ENCODE measurements around the gene EEPD1. TPM values are rescaled to one million over a fixed set of nuclear protein-coding genes. Genes with fewer than 3 reads are reported as not detected.
"Not testable (repeated sequence)": the region's sequence is repeated elsewhere in the genome, so short reads cannot be mapped to it uniquely, and the experiment has no call there.

The EEPD1 gene
- polyA plus RNA-seq, result 10 to 100 TPM in 1 of 3 donors, 1 to 10 TPM in 2; 9.1 to 23.6 (median 9.3) TPM

DNA sequence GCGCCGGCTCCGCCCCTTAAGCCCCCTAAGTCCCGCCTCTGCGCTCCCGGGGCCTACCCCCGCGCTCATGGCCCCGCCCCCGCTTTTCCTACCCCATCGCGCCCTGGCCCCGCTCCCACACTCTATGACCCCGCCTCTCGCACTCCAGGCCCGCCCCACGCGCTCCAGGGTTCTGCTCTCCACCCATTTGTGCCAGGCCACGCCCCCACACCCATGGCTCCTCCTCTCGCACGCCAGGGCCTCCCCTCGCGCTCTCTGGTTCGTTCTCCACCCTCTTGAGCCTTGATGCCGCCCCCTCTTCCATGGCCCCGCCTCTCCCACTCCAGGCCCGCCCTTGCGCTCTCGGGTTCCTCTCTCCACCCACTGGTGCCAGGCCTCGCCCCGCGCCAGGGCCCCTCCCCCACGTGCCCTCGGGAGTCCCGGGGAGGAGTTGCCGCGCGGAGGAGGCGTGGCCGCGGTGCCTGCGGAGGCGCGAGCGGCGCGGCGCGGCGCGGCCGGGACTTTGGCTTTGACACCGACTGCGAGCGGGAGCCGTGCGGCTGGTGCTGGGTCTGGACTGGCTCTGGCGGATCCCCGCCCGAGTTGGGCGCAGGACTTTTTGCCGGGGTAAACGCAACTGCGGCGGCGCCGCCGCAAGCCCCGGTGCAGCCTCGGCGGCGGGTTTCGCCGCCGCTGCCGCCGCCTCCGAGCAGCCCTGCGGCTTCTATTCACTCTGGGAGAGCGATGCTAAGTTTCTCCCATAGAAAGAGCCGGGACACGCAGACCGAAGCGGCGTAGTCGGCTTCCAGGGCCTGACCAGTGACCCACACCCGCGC is at the start of gene EEPD1:
Gene EEPD1, plus strand, starts transcription at position 499 of the 815 bp plus-strand sequence. CDS start 1,071 bp downstream, outside the sequence.
- no peak within 1 kb of the TSS for H3K27ac ChIP-seq (ENCODE audit: low read depth, low read length)
- WGBS, 3 donors, result 0 to 1% (median 0%) methylated on average over 79 to 88 of the region's 88 CpGs

DNA sequence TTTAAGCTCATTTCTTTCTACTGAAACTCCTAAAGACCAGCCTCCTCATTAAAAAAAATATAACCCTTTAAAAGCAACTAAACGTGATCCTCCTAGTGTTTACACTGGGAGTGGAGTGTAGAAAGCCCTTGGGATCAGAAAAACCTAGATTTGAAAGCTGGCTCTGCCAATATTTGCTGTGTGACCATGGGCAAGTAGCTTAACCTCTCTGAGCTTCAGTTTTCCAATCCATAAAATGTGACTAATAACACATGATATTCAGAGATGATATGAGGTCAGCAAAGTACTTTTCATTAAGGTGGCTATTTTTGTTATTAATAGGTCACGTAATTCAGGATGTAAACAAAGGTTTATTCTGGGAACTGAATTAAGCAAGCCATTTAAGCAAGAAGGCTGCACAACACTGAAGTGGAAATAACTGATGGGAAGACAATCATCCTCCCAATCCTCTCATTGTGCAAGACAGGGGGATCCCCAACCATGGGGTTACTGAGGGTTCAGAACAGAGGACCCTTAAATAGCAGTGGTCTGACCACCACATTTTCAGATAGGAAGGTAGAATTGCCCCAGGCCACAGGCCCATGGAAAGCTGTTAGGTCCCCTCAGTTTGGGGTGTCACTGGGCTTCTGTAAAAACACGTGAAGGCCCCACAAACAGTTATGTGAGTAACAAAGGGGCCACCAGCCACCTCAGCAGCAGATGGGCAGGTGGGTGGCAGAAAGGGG is 49.1 kb upstream of the EEPD1 start:
- no peak overlapping the region for H3K27ac ChIP-seq (ENCODE audit: low read depth, low read length)
- WGBS, 3 donors, result 44 to 64% (median 54%) methylated on average over 3 of the region's 3 CpGs

DNA sequence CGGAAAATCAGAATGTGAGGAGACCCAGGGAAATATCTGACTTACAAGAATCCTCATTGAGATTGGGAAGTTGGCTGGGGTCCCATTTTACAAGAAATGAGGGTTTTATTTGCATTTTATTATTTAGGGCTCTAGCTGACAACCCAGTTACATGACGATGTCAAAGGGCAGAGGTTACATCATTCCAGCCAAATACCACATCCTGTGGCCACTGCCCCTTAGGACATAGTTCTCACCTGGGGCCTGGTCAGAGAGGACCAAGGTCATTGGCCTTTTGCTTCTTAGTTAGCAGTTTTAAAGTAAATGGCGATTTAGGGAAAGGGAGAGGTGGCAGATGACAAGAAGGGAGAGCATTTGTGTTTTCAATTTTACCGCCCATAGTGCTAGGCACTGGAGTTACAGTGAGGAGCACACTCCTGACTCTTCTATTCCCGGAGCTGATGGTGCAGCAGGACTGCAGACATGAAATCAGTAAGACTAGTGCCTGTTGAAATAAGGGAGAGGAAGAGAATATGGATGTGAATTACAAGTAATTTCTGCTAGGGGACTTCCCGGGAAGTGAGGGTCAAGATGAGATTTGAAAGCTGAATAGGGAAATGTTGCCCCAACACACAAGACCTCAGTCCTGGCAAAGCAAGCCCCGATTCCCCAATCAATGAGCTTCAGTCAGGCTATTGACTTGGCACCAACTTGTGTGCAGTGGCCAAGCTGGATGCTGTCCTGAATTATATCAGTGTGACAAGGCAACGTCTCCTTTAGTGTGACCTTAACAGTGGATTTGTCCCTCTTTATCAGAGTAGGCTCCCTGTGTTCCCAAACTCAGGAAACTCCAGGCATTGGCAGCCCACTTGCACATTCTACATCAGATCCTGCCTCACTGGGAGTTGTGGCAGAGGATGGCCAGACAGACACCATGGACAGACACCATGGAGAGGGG is 45.8 kb upstream of the EEPD1 start:
- not testable (repeated sequence) for H3K27ac ChIP-seq (ENCODE audit: low read depth, low read length)
- 78 to 90% (median 82%) methylated on average over 5 to 6 of the region's 8 CpGs for WGBS, 3 donors

DNA sequence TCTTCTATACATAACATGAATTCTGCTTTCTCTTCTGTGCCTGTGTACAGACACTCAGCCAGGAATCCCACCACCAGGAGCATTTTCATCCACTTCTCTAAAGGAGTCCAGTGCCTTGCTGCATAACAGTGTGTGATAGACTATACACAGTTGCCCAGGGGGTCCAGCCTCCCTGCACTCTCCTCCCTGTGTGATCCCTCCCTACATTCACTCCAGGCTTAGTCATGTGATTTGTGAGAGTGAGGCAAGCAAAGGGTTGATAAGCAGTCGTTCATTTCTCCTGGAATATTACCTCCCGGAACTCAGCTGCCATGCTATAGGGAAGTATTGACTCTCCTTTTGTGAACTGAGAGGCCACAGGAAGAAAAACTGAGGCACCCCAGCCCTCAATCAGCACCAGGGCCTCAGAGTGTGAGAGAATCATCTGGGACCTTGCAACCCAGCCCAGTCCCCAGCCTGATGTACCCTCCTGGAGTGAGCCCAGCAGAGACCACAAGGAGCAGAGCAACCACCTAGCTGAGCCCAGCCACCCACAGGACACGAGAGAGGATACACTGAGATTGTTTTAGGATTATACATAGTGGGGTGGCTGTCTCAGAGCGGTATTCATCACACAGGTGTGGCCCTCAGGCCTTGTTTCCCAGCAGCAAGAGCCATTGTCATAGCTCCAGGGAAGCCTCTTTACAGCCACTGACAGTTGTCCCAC is 45.0 kb upstream of the EEPD1 start:
- no peak overlapping the region for H3K27ac ChIP-seq (ENCODE audit: low read depth, low read length)
- 65 to 85% (median 76%) methylated on average over 4 of the region's 4 CpGs for WGBS, 3 donors

DNA sequence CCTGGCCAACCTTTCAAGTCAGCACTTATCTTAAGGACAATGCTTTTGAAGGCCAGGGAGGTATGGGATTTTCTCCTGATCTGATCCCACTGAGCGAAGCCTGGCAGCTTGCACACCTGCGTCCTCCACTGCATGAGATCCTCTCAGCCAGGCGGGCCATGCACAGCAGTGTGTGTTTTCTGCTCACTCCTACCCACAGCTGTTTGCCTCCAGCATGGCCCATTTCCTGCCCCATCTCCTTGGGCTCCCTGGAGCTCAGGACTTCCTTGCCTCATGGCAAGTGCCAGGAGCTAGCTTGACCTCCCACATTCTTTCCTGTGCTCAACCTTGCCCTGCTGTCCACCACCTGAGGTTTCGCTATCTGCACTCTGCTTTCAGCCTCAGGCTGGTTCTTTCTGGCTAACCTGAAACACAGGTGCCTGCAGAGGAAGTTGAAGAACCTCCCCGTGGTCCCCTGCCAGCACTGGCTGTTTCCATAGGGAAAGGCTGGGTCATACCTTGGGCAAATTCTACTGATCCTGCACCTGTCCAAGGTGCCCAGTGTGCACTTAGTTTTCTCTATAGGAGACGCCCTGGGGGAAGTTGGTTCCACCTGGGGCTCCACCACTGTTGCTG is 43.9 kb upstream of the EEPD1 start:
- 65 to 90% (median 74%) methylated on average over 6 of the region's 6 CpGs for WGBS, 3 donors
- no peak overlapping the region for H3K27ac ChIP-seq (ENCODE audit: low read depth, low read length)

DNA sequence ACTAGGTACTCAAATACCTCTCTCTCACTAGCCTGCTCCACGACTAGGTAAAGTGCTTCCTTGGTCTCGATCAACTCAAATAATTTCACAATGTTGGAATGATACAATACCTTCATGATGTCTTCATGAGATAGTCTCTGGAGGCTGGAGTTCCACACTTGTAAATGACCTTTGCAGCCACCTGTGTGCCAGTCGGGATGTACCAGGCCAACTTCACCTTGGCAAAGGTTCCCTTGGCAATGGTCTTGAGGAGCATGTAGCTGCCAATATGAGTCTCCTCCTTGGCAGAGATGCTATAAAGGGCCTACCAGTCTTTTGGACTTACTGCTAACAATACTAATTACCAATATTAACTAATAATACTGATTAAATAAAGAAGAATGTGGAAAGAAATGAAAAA is 42.5 kb upstream of the EEPD1 start:
- no peak overlapping the region for H3K27ac ChIP-seq (ENCODE audit: low read depth, low read length)
- 81 to 89% (median 87%) methylated on average over 3 of the region's 3 CpGs for WGBS, 3 donors

DNA sequence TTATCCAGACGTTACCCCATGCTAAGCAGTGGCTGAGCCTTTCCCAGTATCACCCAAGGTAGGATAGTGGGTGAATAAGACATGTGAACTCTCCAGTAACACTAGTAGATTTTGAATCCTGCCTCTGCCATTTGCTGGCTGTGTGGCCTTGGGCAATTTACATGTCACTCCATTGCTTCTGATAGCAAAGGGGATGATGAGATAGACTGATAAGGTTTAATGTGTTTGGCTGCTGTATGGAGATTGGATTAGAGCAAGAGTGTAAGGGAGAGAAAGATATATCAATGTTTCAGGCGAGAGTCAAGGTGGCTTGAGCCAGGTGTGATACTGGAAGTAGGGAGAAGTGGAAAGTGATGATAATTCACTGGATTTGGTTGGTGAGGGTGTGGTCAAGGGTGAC is 40.1 kb upstream of the EEPD1 start:
- WGBS, 3 donors, result 75 to 91% (median 87%) methylated on average over 2 of the region's 2 CpGs
- no peak overlapping the region for H3K27ac ChIP-seq (ENCODE audit: low read depth, low read length)

DNA sequence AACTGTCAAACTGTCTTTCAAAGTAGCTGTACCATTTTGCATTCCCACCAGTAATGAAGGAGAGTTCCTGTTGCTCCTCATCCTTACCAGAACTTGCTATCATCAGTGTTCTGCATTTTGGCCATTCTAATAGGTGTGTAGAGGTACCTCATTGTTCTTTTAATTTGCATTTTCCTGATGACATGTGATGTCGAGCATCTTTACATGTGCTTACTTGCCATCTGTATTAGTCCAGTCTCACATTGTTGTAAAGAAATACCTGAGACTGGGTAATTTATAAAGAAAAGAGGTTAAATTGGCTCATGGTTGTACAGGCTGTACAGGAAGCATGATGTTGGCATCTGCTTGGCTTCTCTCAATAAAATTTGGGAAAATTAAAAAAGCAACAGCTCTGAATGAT is 38.7 kb upstream of the EEPD1 start:
- H3K27ac ChIP-seq (ENCODE audit: low read depth, low read length), result no peak overlapping the region
- 87 to 96% (median 96%) methylated on average over 1 of the region's 1 CpG for WGBS, 3 donors

DNA sequence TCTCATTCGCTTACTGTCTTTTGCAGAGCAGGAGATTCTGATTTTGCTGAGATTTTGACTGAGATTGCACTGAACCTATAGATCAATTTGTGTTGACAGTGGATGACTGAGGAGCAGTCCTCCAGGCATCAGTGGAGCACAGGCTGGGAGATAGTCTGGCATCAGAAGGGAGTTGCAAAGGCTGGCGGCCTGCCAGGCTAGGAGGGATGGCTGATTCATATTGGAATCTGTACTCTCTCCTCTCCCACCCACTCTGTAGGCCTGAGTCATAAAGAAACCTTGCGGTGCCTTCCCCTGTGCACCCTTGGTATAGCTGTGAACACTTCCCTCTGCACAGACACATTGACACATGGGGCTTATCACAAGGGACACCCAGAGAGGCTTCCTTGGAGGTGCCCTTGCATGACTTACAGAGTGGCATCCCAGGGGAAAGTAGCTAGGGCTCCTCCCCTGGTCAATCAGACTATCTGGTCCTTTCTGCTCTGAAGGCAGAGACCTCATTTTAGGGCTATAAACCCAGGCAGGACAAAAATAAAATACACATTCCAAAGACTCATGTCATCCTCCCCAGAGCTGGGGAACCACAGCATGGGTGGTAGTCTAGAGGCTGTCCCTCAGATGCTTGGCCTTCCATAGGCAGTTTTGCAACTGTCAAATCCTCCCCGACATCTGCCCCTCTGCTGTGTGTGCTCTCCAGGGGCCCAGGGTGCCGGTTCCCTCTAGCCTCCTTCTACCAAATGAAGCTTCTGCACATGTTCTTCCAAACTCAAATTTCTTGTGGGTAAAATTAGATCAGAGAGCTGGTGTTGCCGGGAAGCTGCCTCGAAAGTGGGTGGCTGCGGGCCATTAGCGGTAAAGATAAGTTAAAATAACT is 37.4 kb upstream of the EEPD1 start:
- H3K27ac ChIP-seq (ENCODE audit: low read depth, low read length), result no peak overlapping the region
- WGBS, 3 donors, result 50 to 68% (median 52%) methylated on average over 9 of the region's 9 CpGs

DNA sequence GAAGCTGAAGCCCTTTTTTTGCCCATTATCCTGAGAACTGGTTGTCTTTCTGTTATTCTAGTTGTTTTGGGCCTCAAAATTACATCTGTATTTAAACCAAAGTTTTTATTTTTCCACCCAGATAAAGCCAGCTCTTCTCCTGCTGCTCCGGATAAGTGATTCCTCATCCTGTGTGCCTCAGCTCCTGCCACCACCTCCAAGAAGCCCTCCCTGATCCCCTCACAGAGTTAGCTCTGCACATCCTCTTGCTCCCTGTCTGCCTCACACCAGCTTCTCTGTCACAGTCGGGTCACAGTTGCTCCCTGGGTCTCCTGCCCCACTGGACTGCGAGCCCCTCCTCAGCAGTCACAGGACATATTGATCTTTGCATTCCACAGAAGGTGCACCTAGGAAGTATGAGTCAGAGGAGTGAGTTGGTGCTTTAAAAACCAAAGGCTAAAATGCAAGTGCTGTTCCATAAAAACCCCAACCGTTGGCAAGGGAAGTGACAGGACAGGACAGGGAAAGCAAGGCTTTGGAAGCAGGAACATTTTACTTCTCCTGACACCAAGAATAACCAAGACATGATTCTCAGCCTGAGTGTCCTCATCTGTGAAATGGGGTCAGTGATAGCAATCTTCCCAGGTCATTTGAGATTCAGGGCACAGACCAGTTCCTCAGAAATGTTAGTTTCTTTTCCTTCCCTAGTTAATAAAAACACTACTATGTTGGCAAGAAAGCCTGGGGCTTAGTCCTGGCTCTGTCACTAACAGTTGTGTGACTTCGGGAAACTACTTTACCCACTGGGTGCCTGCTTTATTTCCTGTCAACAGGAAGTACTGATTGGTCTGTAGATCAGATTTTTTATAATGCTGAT is 36.5 kb upstream of the EEPD1 start:
- 44 to 68% (median 56%) methylated on average over 5 of the region's 5 CpGs for WGBS, 3 donors
- H3K27ac ChIP-seq (ENCODE audit: low read depth, low read length), result no peak overlapping the region

DNA sequence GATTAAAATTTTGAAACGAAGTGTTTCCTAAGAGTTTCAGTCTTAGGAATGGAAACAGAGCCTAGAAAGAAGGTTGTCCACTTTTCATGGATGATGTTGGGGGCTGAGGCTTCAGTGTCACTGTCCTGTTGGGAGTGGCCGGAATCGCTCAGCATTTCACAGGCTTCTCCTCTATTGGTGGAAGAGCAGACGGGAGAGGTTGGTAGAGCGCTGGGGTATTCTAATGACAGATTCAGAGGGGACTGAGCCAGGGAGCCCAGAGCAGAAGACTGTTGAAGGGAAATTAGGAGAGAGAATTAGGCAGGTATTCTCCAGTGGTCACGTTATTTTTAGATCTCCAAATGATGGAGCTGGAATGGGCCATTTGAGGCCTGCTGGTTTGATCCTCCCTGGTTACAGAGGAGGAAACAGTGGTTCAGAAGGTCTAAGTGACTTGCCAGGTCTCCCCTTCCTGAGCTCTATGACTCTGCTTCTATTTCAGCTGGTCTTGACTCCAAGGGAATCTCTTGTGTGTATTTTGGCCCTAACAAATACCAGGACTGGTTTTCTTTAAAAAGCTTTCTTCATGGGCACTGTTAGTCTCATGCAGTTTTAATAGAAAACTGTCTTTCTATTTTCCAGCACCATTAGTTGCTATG is 35.7 kb upstream of the EEPD1 start:
- H3K27ac ChIP-seq (ENCODE audit: low read depth, low read length), result no peak overlapping the region
- 74 to 85% (median 81%) methylated on average over 6 of the region's 6 CpGs for WGBS, 3 donors

DNA sequence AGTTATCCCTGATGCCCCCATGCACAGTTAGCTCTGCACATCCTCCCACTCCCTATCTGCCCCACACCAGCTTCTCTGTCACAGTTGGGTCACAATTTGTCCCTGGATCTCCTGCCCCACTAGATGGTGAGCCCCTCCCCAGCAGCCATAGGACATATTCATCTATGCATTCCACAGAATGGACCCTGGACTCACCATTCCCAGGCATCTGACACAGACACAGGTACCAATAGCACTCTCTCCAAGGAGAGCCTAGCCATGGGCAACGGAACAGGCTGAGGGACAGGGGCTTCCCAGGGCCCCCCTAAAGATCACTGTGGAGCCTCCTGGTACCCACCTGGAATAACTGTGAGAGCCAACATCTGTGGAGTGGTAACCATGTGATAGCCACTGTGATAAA is 34.7 kb upstream of the EEPD1 start:
- 95 to 100% (median 96%) methylated on average over 1 of the region's 1 CpG for WGBS, 3 donors
- H3K27ac ChIP-seq (ENCODE audit: low read depth, low read length), result no peak overlapping the region

DNA sequence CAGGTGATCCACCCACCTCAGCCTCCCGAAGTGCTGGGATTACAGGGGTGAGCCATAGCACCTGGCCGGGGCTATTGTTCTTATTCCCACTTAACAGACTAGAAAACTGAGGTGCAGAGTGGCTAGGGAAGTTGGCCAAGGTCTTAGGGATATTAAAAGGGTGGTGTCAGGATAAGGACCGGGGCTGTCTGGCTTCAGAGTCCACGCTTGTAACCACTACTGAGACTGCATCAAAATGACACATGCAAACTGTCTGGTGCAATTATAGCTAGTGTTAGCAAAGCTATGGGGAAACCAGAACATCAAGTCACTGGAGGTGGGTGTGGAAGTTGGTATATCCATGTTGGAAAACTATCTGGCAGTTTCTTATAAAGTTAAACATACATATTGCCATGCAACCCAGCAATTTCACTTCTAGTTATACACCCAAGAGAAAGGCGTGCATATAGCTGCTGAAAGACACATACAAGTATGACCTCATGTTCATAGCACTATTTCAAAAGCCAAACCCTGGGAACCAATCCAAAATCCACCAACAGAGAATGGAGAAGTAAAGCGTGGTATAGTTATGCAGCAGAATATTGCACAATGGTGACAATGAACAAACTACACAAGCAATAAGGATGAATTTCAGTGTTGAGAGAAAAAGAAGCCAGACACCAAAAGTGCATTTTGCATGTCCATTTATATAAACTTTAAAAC is 33.9 kb upstream of the EEPD1 start:
- no peak overlapping the region for H3K27ac ChIP-seq (ENCODE audit: low read depth, low read length)
- WGBS, 3 donors, result 50 to 71% (median 50%) methylated on average over 6 of the region's 6 CpGs

DNA sequence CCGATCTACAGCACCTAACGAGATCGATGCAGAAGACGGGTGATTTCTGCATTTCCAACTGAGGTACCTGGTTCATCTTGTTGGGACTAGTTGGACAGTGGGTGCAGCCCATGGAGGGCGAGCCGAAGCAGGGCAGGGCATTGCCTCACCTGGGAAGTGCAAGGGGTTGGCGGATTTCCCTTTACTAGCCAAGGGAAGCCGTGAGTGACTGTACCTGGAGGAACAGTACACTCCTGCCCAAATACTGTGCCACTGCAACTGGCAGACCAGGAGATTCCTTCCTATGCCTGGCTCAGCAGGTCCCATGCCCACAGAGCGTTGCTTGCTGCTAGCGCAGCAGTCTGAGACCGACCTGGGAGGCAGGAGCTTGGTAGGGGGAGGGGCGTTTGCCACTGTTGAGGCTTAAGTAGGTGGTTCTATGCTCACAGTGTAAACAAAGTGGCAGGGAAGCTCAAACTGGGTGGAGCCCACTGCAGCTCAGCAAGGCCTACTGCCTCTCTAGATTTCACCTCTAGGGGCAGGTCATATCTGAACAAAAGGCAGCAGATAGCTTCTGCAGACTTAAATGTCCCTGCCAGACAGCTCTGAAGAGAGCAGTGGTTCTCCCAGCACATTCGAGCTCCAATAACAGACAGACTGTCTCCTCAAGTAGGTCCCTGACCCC is 32.9 kb upstream of the EEPD1 start:
- 77 to 86% (median 84%) methylated on average over 13 of the region's 13 CpGs for WGBS, 3 donors
- H3K27ac ChIP-seq (ENCODE audit: low read depth, low read length), result not testable (repeated sequence)
